CD14-positive monocyte (primary cell): ENCODE data around the gene SLC25A14. TPM values are rescaled to one million over a fixed set of nuclear protein-coding genes. Genes with fewer than 3 reads are reported as not detected.

Experiments
- DNase-seq, 3 donors: peaks; one replicate each; pipeline ENCODE4 v3.0.0-alpha.2; 2011 to 2022
- H2AFZ ChIP-seq: 2 replicates; pipeline ENCODE4 v1.6.0; 2012; ENCODE audit warnings: mild to moderate bottlenecking, low read depth, low read length, inconsistent platforms; ENCODE audit not compliant: insufficient read depth, poor library complexity, severe bottlenecking
- H3K27ac ChIP-seq, 2 donors: 1 replicate in 1 of 2; 2 replicates in 1 of 2; pipeline ENCODE4 v1.5.1; 2012 to 2013; ENCODE audit warnings: low read length in 2 of 2, control low read depth in 1 of 2, inconsistent platforms in 1 of 2, low read depth in 1 of 2, mild to moderate bottlenecking in 1 of 2
- H3K27me3 ChIP-seq, 2 donors: one replicate each; pipeline versions ENCODE4 v1.6.0 to v1.6.1; 2011 to 2013; ENCODE audit warnings: low read length in 2 of 2; ENCODE audit not compliant: control insufficient read depth in 2 of 2, insufficient read depth in 2 of 2
- H3K36me3 ChIP-seq, 2 donors: replicated peaks in 1 of 2; 1 replicate in 1 of 2; 2 replicates in 1 of 2; pipeline versions ENCODE4 v1.5.1 to v1.6.1; 2012 to 2013; ENCODE audit warnings: low read length in 2 of 2, control low read depth in 1 of 2, inconsistent platforms in 1 of 2, mild to moderate bottlenecking in 1 of 2; ENCODE audit not compliant: insufficient read depth in 2 of 2, control insufficient read depth in 1 of 2
- H3K4me1 ChIP-seq, 2 donors: 1 replicate in 1 of 2; 2 replicates in 1 of 2; pipeline versions ENCODE4 v1.5.1 to v1.6.1; 2012 to 2013; ENCODE audit warnings: low read length in 2 of 2, control low read depth in 1 of 2, inconsistent platforms in 1 of 2, mild to moderate bottlenecking in 1 of 2, moderate library complexity in 1 of 2; ENCODE audit not compliant: insufficient read depth in 2 of 2, control insufficient read depth in 1 of 2
- H3K4me2 ChIP-seq: replicated peaks from 2 replicates; pipeline ENCODE3; 2012; ENCODE audit warnings: low read length, moderate library complexity, mild to moderate bottlenecking; ENCODE audit not compliant: poor library complexity, severe bottlenecking; ENCODE audit errors: extremely low read depth
- H3K4me3 ChIP-seq, 3 experiments: fragments of 200-600 bp in 1 of 3; sonication (generic) in 1 of 3; replicated peaks in 1 of 3; 1 replicate in 2 of 3; 2 replicates in 1 of 3; pipeline ENCODE4 v1.5.1; 2011 to 2013; ENCODE audit warnings: low read length in 3 of 3, mild to moderate bottlenecking in 3 of 3, control low read depth in 2 of 3, low read depth in 2 of 3, inconsistent platforms in 1 of 3, moderate library complexity in 1 of 3
- H3K79me2 ChIP-seq: 2 replicates; pipeline ENCODE4 v1.6.0; 2012; ENCODE audit warnings: mild to moderate bottlenecking, control low read depth, inconsistent platforms, low read length, moderate library complexity; ENCODE audit not compliant: insufficient read depth
- H3K9ac ChIP-seq: 2 replicates; pipeline ENCODE4 v1.6.0; 2017; ENCODE audit warnings: low read length, mild to moderate bottlenecking; ENCODE audit not compliant: insufficient read depth, poor library complexity, severe bottlenecking
- H3K9me3 ChIP-seq, 2 donors: replicated peaks in 1 of 2; 1 replicate in 1 of 2; 2 replicates in 1 of 2; pipeline versions ENCODE4 v1.5.1 to v1.6.1; 2012 to 2013; ENCODE audit warnings: low read length in 2 of 2, control low read depth in 1 of 2; ENCODE audit not compliant: control insufficient read depth in 1 of 2, insufficient read depth in 1 of 2
- H4K20me1 ChIP-seq: 2 replicates; pipeline ENCODE4 v1.6.0; 2012; ENCODE audit warnings: mild to moderate bottlenecking, low read length, control low read depth, moderate library complexity; ENCODE audit not compliant: insufficient read depth
- H3K27ac Mint-ChIP-seq, 7 donors: one replicate each; pipeline ENCODE4 v1.8.0; 2020; ENCODE audit warnings: mild to moderate bottlenecking in 7 of 7, mixed read lengths in 7 of 7, moderate library complexity in 6 of 7, inconsistent platforms in 2 of 7
- H3K27me3 Mint-ChIP-seq, 3 donors: one replicate each; pipeline ENCODE4 v1.8.0; 2021 to 2022; ENCODE audit warnings: low read depth in 3 of 3, mild to moderate bottlenecking in 3 of 3, mixed read lengths in 3 of 3, moderate library complexity in 3 of 3, inconsistent platforms in 1 of 3
- H3K36me3 Mint-ChIP-seq, 2 donors: one replicate each; pipeline ENCODE4 v1.8.0; 2020; ENCODE audit warnings: mixed read lengths in 2 of 2, inconsistent platforms in 1 of 2, mild to moderate bottlenecking in 1 of 2
- H3K4me1 Mint-ChIP-seq: one replicate; pipeline ENCODE4 v1.8.0; 2020; ENCODE audit warnings: mild to moderate bottlenecking, mixed read lengths
- H3K4me3 Mint-ChIP-seq, 2 donors: one replicate each; pipeline ENCODE4 v1.8.0; 2020; ENCODE audit warnings: mild to moderate bottlenecking in 2 of 2, mixed read lengths in 2 of 2, moderate library complexity in 1 of 2
- H3K9me3 Mint-ChIP-seq, 7 donors: one replicate each; pipeline ENCODE4 v1.8.0; 2020 to 2022; ENCODE audit warnings: mixed read lengths in 7 of 7, mild to moderate bottlenecking in 6 of 7, moderate library complexity in 6 of 7, inconsistent platforms in 2 of 7
- CTCF ChIP-seq: fragments of 200-600 bp; IDR thresholded peaks from one replicate; pipeline ENCODE4 v1.8.0; 2022; ENCODE audit warnings: antibody characterized with exemption, mild to moderate bottlenecking
- WGBS: methylation state at CpG from one replicate; pipeline ENCODE4 v1.1.5; 2013; ENCODE audit warnings: missing lambda C conversion rate; ENCODE audit not compliant: insufficient coverage; 5-methylcytosine and 5-hydroxymethylcytosine counted together
- intact Hi-C, 2 donors: fragments of 100-400 bp; cut with micrococcal nuclease; formaldehyde crosslinking; loops; one replicate each; pipeline versions ENCODE4 v1.15.0 to v1.15.1; 2023
- polyA plus RNA-seq, 3 donors: library from polyadenylated mRNA; depleted of rRNA in 1 of 3; unstranded in 2 of 3; stranded (reverse) in 1 of 3; fragments of 300-500 nt in 2 of 3; fragments of >200 nt in 1 of 3; fragmentation: Illumina TruSeq in 2 of 3; gene quantifications; 1 replicate in 2 of 3; 2 replicates in 1 of 3; pipeline ENCODE4 v1.2.3, GENCODE V29; 2012 to 2021

SLC25A14 gene
- polyA plus RNA-seq, 3 donors: 7.5 to 19.2 (median 12.2) TPM

GRCh38 chrX:130415201-130415600, 75.5 kb downstream of the SLC25A14 start:
- Histone ChIP-seq H4K20me1 (no peaks in the 10 kb centered on the region), H3K9ac (no peak overlapping the region), H3K27me3 (no peaks in the 10 kb centered on the region), H3K4me3 (no peak overlapping the region), H3K27ac (no peak overlapping the region), H3K4me1 (peaks cover 5 to 6% of the 10 kb centered on the region in 2 donors), H3K9me3 (no peaks in the 10 kb centered on the region), H2AFZ (no peak overlapping the region), H3K36me3 (peaks cover 20 to 27% of the 10 kb centered on the region in 2 donors), H3K79me2 (no peaks in the 10 kb centered on the region), H3K4me2 (no peak overlapping the region)
- TF ChIP-seq CTCF: no peak
- H3K27ac Mint-ChIP-seq: no peak overlapping the region
- peaks cover 4% of the 10 kb centered on the region for H3K4me1 Mint-ChIP-seq
- no peak overlapping the region for H3K4me3 Mint-ChIP-seq
- H3K27me3 Mint-ChIP-seq: peaks cover 0 to 2% (median 2%) of the 10 kb centered on the region in 3 donors
- WGBS: no CpG with 5 or more reads among the region's 7 CpGs
- DNase-seq: no peak
- H3K36me3 Mint-ChIP-seq: peaks cover 21 to 33% of the 10 kb centered on the region in 2 donors
- no peaks in the 10 kb centered on the region for H3K9me3 Mint-ChIP-seq
- intact Hi-C loops: no loop called here

GRCh38 chrX:130416785-130417184, 77.1 kb downstream of the SLC25A14 start:
- H3K27ac ChIP-seq: no peak overlapping the region
- H3K4me3 ChIP-seq: no peak overlapping the region
- H3K27me3 ChIP-seq: no peaks in the 10 kb centered on the region
- peaks cover 4% of the 10 kb centered on the region for H3K4me1 Mint-ChIP-seq
- WGBS: no CpG with 5 or more reads among the region's 4 CpGs
- peaks cover 7 to 14% of the 10 kb centered on the region in 2 donors for H3K36me3 ChIP-seq
- H3K9me3 Mint-ChIP-seq: no peaks in the 10 kb centered on the region
- no peak overlapping the region for H3K27ac Mint-ChIP-seq
- H3K36me3 Mint-ChIP-seq: peaks cover 9 to 17% of the 10 kb centered on the region in 2 donors
- no peak for TF ChIP-seq CTCF
- no peak overlapping the region for H2AFZ ChIP-seq
- H3K79me2 ChIP-seq: no peaks in the 10 kb centered on the region
- no peak for DNase-seq
- H3K27me3 Mint-ChIP-seq: peaks cover 0 to 2% (median 0%) of the 10 kb centered on the region in 3 donors
- H3K4me2 ChIP-seq: no peak overlapping the region
- no peaks in the 10 kb centered on the region for H4K20me1 ChIP-seq
- no peak overlapping the region for H3K4me3 Mint-ChIP-seq
- H3K9ac ChIP-seq: no peak overlapping the region
- peaks cover 5 to 6% of the 10 kb centered on the region in 2 donors for H3K4me1 ChIP-seq
- intact Hi-C loops: no loop called here
- H3K9me3 ChIP-seq: no peaks in the 10 kb centered on the region
